GM10266 (cell line): ENCODE measurements around the gene GREM2.

ENCODE experiments used
- DNase-seq: peaks from one replicate; pipeline ENCODE4 v3.0.0; 2012; ENCODE audit errors: extremely low spot score
- TF ChIP-seq, protein P1 (sequence below): IDR thresholded peaks from 2 replicates; pipeline ENCODE4 v1.5.1; 2012; ENCODE audit warnings: mild to moderate bottlenecking, low read depth; ENCODE audit not compliant: control insufficient read depth, insufficient read depth; ENCODE audit errors: missing control alignments

Gene GREM2

DNA sequence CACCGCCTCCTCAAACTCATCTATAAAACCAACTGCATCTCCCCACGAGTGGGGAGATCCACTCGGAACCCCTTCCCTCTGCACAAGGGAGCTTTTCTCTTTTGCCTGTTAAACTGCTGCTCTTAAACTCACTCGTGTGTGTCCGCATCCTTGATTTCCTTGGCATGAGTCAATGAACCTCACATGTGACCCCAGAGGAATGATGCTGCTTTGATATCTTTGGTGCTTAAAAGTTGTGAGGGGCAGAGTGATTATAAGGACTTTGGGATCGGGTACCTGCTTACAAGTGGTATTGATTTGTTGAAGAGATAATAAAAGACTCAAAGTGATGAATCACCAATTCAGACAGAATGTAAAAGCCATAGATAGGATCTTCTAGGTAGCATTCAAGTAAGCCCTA lies 125.3 kb downstream of the GREM2 start:
- TF ChIP-seq, protein P1, sequence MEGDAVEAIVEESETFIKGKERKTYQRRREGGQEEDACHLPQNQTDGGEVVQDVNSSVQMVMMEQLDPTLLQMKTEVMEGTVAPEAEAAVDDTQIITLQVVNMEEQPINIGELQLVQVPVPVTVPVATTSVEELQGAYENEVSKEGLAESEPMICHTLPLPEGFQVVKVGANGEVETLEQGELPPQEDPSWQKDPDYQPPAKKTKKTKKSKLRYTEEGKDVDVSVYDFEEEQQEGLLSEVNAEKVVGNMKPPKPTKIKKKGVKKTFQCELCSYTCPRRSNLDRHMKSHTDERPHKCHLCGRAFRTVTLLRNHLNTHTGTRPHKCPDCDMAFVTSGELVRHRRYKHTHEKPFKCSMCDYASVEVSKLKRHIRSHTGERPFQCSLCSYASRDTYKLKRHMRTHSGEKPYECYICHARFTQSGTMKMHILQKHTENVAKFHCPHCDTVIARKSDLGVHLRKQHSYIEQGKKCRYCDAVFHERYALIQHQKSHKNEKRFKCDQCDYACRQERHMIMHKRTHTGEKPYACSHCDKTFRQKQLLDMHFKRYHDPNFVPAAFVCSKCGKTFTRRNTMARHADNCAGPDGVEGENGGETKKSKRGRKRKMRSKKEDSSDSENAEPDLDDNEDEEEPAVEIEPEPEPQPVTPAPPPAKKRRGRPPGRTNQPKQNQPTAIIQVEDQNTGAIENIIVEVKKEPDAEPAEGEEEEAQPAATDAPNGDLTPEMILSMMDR = no peak
- no peak for DNase-seq

DNA sequence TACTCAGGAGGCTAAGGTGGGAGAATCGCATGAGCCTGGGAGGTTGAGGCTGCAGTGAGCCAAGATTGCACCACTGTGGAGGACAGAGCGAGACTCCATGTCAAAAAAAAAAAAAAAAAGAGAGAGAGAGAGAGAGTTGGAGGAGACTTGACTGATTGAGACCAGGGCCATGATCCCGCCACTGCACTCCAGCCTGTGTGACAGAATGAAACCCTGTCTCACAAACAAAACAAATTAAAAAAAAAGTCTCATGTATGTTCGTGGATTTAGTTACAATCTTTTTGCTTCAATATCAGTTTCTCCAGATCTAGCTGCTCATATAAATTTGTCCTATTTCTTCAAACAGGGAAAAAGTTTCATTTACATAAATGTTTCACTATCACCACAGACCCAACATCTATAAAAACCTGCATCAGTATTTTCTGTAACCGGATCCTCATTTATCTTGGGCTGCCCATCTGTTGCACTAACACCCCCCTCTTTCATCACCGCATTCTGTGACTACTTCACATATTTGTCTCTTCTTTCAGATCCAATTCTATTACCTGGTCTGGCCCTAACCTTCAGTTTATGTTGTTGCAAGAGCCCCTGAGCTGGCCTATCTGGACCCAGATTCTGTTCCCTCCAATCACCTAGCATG lies 127.0 kb downstream of the GREM2 start:
- TF ChIP-seq, protein P1 = no peak
- DNase-seq = no peak

DNA sequence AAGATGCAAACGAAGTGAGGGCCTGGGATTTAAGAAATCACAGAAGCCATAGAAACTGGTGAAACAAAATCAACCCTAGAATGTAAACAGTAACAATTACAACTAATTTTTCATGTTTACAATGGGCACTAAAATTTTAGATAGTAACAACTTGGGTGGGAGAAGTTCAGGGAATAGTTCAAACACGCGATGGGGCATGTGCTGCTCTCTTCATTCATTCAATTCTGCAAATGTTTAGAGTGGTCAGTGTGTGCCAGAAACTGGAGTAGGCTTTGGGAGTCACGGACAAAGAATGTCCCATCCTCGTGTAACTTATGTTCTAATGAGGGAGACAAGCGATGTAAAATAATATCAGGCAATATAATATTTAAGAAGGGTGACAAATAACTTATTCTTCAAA lies 133.4 kb downstream of the GREM2 start:
- DNase-seq = no peak
- TF ChIP-seq, protein P1 = no peak

DNA sequence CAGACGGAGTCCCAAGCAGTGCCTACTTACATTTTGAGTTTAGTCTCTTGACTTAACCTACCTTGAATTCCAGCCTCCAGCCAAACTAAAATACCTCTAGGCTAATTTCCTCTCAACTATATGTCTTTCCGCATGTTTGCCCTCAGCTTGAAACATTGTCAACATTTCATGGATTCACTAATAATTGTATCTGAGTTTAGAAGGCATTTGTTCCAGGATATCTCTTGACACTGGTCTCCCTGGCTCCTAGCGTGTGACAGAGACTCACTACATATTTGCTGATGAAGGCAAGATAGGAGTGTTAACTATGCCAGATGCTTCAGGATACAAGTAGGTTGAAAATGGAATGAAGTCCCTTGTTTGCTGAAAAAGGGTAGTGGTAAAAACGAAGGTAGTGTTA lies 136.1 kb downstream of the GREM2 start:
- TF ChIP-seq, protein P1 = no peak
- DNase-seq = no peak

DNA sequence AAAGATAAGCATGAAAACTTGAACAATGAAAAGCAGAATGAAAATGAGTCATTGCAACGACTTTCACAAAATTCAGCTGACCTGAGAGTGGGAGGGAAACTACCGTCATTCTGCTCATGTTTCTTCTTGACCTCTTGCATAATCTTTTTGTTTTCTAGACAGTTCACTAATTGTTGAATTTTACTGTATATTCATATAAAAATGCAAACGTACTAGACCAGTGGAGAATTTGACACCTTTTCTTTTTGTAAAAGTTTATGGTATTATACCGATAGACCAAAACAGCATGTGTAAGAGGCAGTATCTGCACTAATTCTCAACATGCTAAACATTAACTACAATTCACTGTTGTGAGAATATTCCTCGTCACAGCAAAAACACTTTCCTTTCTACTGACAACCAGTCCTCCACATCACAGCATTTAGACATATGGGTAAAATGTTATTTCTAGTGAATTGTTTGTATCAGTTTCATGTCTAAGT lies 137.8 kb downstream of the GREM2 start:
- TF ChIP-seq, protein P1 = no peak
- DNase-seq = no peak

DNA sequence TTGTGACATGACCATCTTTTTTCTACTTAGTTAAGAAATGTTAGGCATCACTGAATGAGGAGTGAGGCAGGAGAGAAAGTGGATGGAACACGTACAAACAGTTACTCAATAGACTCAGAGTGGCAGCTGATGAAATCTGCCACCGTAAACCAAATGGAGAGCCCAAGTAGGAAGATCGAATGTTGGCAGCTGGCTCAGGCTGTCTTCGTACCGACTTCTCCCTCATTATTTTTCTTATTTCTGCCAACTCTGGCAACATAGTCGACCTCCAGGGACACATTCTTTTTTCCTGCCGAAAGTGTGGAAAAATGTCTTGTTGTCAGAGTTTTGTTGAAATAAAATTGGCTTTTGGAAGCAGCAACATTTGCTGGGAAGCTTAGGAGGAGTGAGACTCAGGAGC lies 143.3 kb downstream of the GREM2 start:
- no peak for DNase-seq
- TF ChIP-seq, protein P1 = no peak

DNA sequence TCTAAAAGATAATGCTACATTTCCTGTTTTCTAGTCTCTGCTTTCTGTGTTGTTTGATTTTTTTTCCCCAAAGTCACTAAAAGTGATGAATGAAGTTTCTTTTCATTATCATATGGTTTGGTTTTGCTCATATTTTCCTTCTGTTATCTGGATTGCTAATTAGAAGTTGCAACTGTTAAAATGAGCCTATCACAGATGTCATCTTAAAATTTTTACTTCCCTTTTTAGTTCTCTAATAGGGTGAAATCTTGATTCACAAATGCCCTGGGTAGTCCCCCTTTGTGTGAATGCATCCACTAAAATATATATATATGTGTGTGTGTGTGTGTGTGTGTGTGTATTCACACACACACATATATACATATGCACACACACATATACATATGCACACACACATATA lies 144.1 kb downstream of the GREM2 start:
- TF ChIP-seq, protein P1 = no peak
- DNase-seq = no peak
